Vein endothelial cell (primary cell): ENCODE measurements around the gene LMO4. TPM values are rescaled to one million over a fixed set of nuclear protein-coding genes. Genes with fewer than 3 reads are reported as not detected.

Experiments
- total RNA-seq: library from RNA; depleted of rRNA; stranded (reverse); fragments of >200 nt; gene quantifications from 2 replicates; pipeline ENCODE4 v1.2.3, GENCODE V29; 2012

The LMO4 gene
- 12.4 and 13.3 TPM in 2 replicates for total RNA-seq

DNA sequence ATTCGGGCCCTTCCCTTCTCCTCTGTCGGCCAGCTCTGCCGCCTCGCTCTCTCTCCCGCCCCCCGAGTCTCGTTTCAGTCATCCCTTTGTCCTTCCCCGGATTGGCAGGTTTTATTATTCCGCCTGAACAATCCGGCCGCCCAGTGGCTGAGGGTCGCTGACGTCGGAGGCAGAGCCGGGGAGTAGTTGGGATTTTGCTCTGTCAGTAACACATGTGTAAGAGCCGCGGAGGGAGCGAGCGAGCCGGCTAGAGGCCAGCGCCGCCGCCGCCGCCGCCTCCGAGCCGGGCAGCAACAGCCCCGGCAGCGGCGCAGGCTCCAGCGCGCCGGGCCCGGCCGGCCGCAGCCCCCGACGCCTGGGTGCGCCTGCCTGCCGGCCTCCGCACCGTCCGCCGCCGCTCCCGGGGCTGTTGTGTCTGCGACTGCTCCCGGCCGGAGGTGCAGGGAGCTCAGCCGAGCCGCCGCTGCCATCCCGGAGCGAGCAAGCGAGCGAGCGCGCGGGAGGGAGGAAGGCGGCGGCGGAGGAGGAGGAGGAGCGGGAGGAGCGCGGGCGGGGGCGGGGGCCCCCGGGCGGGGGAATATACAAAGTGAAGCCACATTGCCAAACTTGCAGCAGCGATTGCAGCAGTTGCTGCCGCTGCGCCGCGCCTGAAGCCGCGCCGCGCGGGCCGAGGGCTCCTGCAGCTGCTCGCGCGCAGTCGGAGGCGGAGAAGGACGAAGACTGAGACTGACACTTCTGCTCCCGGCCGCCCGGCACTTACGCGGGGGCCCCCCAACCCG lies at the start of gene LMO4:
Gene LMO4, plus strand, starts transcription at position 609 of the 779 bp plus-strand sequence. CDS start 3,136 bp downstream, outside the sequence.

